ENCODE data around the gene HDAC3.

The HDAC3 gene

GRCh38 chr5:141636413-141637122, at the start of gene HDAC3, which contains the start of gene RELL2:
TSS of gene HDAC3 (minus strand) at chr5:141636849. CDS start at chr5:141636790, 59 bp downstream.
TSS of gene RELL2 (plus strand) at chr5:141636997. CDS start at chr5:141638226, 1,229 bp downstream.
- DNase-seq = peak; percentile 83

GRCh38 chr5:141685591-141685990, 48.9 kb upstream of the HDAC3 start:
- no peak for DNase-seq

GRCh38 chr5:141683596-141684141, 47.0 kb upstream of the HDAC3 start:
- no peak for DNase-seq

- no peak for DNase-seq
Measured at GRCh38 chr5:141681695-141682641, 45.3 kb upstream of the HDAC3 start, which contains the start of gene ARAP3. TSS of gene ARAP3 (minus strand) at chr5:141682230. CDS start at chr5:141680486, 1,744 bp downstream.

GRCh38 chr5:141681295-141681694, 44.6 kb upstream of the HDAC3 start:
- no peak for DNase-seq

GRCh38 chr5:141680751-141681201, 44.1 kb upstream of the HDAC3 start:
- DNase-seq = no peak

GRCh38 chr5:141680178-141680577, 43.5 kb upstream of the HDAC3 start:
- DNase-seq = no peak

GRCh38 chr5:141677415-141677814, 40.8 kb upstream of the HDAC3 start:
- DNase-seq = peak; percentile 17

GRCh38 chr5:141675672-141676071, 39.0 kb upstream of the HDAC3 start:
- DNase-seq = no peak

GRCh38 chr5:141674747-141675146, 38.1 kb upstream of the HDAC3 start:
- DNase-seq = no peak

GRCh38 chr5:141672841-141673813, 36.5 kb upstream of the HDAC3 start:
- DNase-seq = peak; percentile 45

- no peak for DNase-seq
Measured at GRCh38 chr5:141672071-141672840, 35.6 kb upstream of the HDAC3 start.

- DNase-seq = no peak
Measured at GRCh38 chr5:141669520-141669919, 32.9 kb upstream of the HDAC3 start.

- no peak for DNase-seq
Measured at GRCh38 chr5:141668601-141669265, 32.1 kb upstream of the HDAC3 start.

GRCh38 chr5:141665995-141666940, 29.6 kb upstream of the HDAC3 start:
- no peak for DNase-seq

- DNase-seq = peak; percentile 35
Measured at GRCh38 chr5:141664733-141665461, 28.2 kb upstream of the HDAC3 start.

GRCh38 chr5:141663506-141663905, 26.9 kb upstream of the HDAC3 start:
- no peak for DNase-seq

GRCh38 chr5:141662028-141662427, 25.4 kb upstream of the HDAC3 start:
- DNase-seq = no peak

Measured in NCI-H1436 (cell line).